ENCODE results near the gene NCK2. TPM values are rescaled to one million over a fixed set of nuclear protein-coding genes. Genes with fewer than 3 reads are reported as not detected.
A peak's percentile ranks its signal among the peaks of the same experiment; 100 is the strongest.

NCK2 gene
- total RNA-seq, 1 donor from 2014 or later, result 86.2 TPM

DNA sequence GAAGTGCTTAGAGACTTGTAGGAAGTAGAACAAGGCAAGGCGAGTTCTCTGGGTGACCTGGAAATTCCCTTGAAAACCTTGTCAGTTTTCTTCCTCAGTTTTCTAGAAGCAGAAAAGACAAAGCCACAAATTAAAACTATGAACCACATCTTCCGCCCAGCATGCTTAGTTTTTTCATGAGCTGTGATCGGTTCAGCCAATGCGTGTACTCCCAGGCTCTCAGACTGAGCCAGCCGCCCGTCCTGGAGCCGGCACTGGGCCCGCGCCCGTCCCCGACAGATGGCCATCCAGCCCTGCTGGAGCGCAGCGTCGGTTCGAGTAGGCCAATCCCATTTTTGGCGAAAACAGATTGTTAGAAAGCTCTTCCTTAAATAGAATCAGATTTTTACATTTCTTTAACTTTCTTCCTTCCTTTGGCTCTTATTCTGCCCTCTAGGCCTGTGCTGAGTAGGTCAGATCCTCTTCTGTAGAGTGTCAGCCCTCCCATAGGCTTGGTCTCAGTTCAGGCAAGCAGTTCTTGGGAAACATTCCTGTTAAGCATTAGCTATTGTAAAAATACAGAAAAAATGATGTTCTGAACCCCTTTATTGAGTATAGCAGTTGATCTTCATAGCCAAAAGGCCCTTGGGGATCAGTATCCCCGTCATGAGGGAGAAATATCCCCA, 112.5 kb downstream of the NCK2 start:
- Mint-ChIP-seq H3K36me3 (ENCODE audit: low read depth) (peaks cover 43% of the 10 kb centered on the region), H3K27ac (peak overlapping the region; percentile 92), H3K4me1 (peaks cover 74% of the 10 kb centered on the region), H3K9me3 (no peaks in the 10 kb centered on the region), H3K27me3 (no peaks in the 10 kb centered on the region), H3K4me3 (peak overlapping the region; percentile 74)
- DNase-seq, result peak; percentile 78
- intact Hi-C loops (cut with micrococcal nuclease), result loop anchor here (2.0 to 5.0 kb wide), 5 partner anchors 54 to 336 kb away; no protein-coding TSS in a partner anchor

DNA sequence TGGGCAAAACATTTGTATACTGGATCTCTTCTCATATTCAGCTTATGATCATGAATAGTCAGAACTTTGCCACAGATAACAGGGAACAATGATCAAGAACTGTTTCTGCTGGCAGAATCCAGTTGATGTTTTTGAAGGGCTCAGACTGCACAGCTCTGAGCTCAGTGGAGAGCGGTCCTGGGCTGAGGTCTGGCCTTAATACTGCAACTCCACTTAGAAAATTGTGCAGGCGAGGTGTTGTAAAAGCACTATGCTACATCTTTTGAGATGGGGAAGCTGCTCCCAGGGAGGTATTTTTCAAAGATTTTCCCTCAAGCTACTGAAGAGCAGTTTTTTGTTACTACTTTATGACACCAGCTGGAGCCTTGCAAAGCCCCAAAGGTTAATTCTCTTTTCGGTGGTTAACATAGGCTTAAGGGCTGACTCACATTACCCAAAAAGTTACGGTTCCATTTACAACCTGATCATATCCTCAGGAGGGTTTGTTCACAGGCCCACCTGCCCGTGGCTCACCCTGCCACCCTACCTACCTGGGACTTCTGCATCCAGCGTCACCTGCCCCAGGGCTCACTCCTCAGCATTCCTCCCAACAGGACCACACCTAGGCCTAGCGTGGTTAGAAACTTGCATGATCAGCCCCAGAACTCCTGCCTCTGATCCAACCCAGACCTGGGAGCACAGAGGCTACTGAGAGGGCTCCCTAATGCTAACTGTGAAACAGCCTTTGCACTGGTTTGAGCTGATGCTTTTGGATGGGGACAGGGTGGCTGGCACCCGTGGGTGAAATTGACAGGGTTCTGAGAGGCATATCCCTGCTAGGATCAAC, 114.4 kb downstream of the NCK2 start:
- peaks cover 77% of the 10 kb centered on the region for H3K4me1 Mint-ChIP-seq
- intact Hi-C loops (cut with micrococcal nuclease), result loop anchor here (1.0 to 5.0 kb wide), 2 partner anchors 61 to 207 kb away; no protein-coding TSS in a partner anchor
- no peaks in the 10 kb centered on the region for H3K27me3 Mint-ChIP-seq
- peak overlapping the region; percentile 74 for H3K4me3 Mint-ChIP-seq
- H3K27ac Mint-ChIP-seq, result peak overlapping the region; percentile 92
- peak; percentile 67 for DNase-seq
- H3K9me3 Mint-ChIP-seq, result no peaks in the 10 kb centered on the region
- peaks cover 43% of the 10 kb centered on the region for H3K36me3 Mint-ChIP-seq (ENCODE audit: low read depth)

GRCh38 chr2:105859694-105859951, 114.9 kb downstream of the NCK2 start:
- H3K27ac Mint-ChIP-seq, result peak overlapping the region; percentile 92
- peaks cover 48% of the 10 kb centered on the region for H3K36me3 Mint-ChIP-seq (ENCODE audit: low read depth)
- no peak for DNase-seq
- no peaks in the 10 kb centered on the region for H3K9me3 Mint-ChIP-seq
- peaks cover 82% of the 10 kb centered on the region for H3K4me1 Mint-ChIP-seq
- H3K4me3 Mint-ChIP-seq, result peak overlapping the region; percentile 74
- intact Hi-C loops (cut with micrococcal nuclease), result loop anchor here (1.0 to 5.0 kb wide), 2 partner anchors 61 to 207 kb away; no protein-coding TSS in a partner anchor
- no peaks in the 10 kb centered on the region for H3K27me3 Mint-ChIP-seq

- intact Hi-C loops (cut with micrococcal nuclease), result no loop called here
- H3K27ac Mint-ChIP-seq, result peak overlapping the region; percentile 92
- H3K27me3 Mint-ChIP-seq, result no peaks in the 10 kb centered on the region
- H3K36me3 Mint-ChIP-seq (ENCODE audit: low read depth), result peaks cover 42% of the 10 kb centered on the region
- H3K9me3 Mint-ChIP-seq, result no peaks in the 10 kb centered on the region
- DNase-seq, result no peak
- peak overlapping the region; percentile 34 for H3K4me3 Mint-ChIP-seq
- peaks cover 82% of the 10 kb centered on the region for H3K4me1 Mint-ChIP-seq
These were observed 115.9 kb downstream of the NCK2 start for GRCh38 chr2:105860567-105860966.

- Mint-ChIP-seq H3K36me3 (ENCODE audit: low read depth) (peaks cover 37% of the 10 kb centered on the region), H3K9me3 (no peaks in the 10 kb centered on the region)
- intact Hi-C loops (cut with micrococcal nuclease), result no loop called here
These were observed 116.5 kb downstream of the NCK2 start for GRCh38 chr2:105861200-105861599.

DNA sequence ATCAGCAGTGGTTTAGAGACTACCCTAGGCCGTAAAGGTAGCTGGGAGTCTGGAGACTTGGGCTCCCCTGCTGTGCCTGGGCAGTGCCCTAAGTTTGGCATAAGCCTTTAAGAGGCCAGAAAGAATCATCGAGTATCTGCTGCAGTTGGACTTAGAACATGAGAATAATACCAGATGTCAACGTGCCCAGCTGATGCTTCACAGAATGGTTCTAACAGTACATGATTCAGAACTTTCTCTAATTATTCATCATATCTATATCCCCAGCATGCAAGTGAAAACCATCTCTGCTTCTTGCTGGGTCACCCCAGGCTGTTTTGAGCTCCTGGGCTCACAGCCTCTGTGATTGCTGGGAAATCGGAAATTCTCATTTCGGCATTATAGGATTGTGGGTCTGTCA, 118.1 kb downstream of the NCK2 start:
- no peak for DNase-seq
- Mint-ChIP-seq H3K36me3 (ENCODE audit: low read depth) (peaks cover 35% of the 10 kb centered on the region), H3K4me3 (no peak overlapping the region), H3K27ac (peak overlapping the region; percentile 76), H3K4me1 (peaks cover 63% of the 10 kb centered on the region), H3K27me3 (no peaks in the 10 kb centered on the region), H3K9me3 (no peaks in the 10 kb centered on the region)
- intact Hi-C loops (cut with micrococcal nuclease), result no loop called here

More at GRCh38 chr2:105861200-105861599, 116.5 kb downstream of the NCK2 start:
- peaks cover 76% of the 10 kb centered on the region for H3K4me1 Mint-ChIP-seq
- H3K4me3 Mint-ChIP-seq, result peak overlapping the region; percentile 19
- no peaks in the 10 kb centered on the region for H3K27me3 Mint-ChIP-seq
- peak overlapping the region; percentile 60 for H3K27ac Mint-ChIP-seq
- DNase-seq, result no peak

DNA sequence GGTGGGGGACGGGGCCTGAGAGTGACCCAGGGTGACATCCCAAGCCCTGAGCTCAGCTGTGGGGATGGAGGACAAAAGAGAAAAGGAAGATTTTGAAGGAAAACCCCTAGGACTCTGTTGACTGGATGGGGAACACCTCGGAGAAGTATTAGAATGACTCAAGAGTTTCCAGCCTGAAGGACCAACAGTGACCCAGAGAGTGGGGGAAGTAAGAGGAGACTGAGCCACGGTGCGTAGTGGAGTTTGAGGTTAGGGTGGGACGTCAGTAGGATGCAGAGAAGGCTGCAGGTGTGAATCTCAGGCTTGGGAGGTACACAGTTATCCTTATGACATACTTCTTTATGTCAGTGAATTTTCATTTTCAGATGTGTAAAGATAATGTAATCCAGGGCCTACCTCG, 119.5 kb downstream of the NCK2 start:
- Mint-ChIP-seq H3K36me3 (ENCODE audit: low read depth) (peaks cover 39% of the 10 kb centered on the region), H3K4me3 (no peak overlapping the region)
- intact Hi-C loops (cut with micrococcal nuclease), result no loop called here

GRCh38 chr2:105865222-105865913, 120.7 kb downstream of the NCK2 start:
- peaks cover 36% of the 10 kb centered on the region for H3K36me3 Mint-ChIP-seq (ENCODE audit: low read depth)
- DNase-seq, result no peak
- H3K4me3 Mint-ChIP-seq, result peak overlapping the region; percentile 11

More for the DNA sequence above, 119.5 kb downstream of the NCK2 start:
- no peak for DNase-seq
- Mint-ChIP-seq H3K27me3 (no peaks in the 10 kb centered on the region), H3K27ac (peak overlapping the region; percentile 76), H3K9me3 (no peaks in the 10 kb centered on the region), H3K4me1 (peaks cover 61% of the 10 kb centered on the region)

DNA sequence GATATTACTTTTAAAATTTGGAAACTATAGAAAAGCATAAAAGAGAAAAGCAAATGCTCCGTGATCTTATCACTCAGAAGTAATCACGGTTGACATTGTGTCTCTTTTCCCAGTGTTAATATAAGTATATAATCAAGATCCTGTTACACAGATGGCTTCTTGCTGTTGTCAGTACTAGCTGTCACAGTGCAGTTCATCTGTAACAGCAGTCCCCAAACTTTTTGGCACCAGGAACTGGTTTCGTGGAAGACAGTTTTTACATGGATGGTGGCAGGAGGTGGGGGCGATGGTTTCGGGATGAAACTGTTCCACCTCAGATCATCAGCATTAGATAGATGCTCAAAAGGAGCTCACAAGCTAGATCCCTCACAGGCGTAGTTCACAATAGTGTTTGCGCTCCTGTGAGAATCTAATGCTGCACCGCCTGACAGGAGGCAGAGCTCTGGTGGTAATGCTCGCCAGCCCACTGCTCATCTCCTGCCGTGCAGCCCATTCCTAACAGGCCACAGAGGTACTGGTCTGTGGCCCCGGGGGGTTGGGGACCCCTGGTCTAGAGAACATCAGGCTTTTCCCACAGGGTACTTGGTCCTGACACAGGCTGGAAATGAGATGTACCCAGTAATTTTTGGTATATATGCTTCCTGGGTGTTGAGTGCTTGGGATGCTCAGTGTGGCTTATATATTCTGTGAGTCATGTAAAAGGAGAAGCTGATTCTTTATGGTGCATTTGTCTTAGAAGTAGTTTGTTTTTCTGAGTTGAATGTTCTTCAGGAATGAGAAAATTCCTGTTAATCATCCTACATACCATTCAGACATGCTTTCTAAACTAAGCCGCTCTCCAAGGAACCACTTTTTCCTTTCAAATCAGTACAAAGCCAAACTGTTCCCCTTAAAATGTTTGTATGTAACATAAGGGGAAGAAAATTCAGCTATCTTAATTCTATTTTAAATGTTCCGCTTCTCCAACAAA, 121.8 kb downstream of the NCK2 start:
- Mint-ChIP-seq H3K36me3 (ENCODE audit: low read depth) (peaks cover 36% of the 10 kb centered on the region), H3K27ac (no peak overlapping the region), H3K4me1 (peaks cover 53% of the 10 kb centered on the region), H3K9me3 (no peaks in the 10 kb centered on the region), H3K4me3 (no peak overlapping the region), H3K27me3 (no peaks in the 10 kb centered on the region)
- DNase-seq, result no peak
- intact Hi-C loops (cut with micrococcal nuclease), result no loop called here

More at GRCh38 chr2:105865222-105865913, 120.7 kb downstream of the NCK2 start:
- intact Hi-C loops (cut with micrococcal nuclease), result no loop called here
- Mint-ChIP-seq H3K9me3 (no peaks in the 10 kb centered on the region), H3K27me3 (no peaks in the 10 kb centered on the region), H3K27ac (peak overlapping the region; percentile 76), H3K4me1 (peaks cover 54% of the 10 kb centered on the region)

- H3K36me3 Mint-ChIP-seq (ENCODE audit: low read depth), result peaks cover 44% of the 10 kb centered on the region
- H3K4me1 Mint-ChIP-seq, result peaks cover 57% of the 10 kb centered on the region
- no peaks in the 10 kb centered on the region for H3K9me3 Mint-ChIP-seq
- no peak for DNase-seq
- H3K27ac Mint-ChIP-seq, result no peak overlapping the region
- no peaks in the 10 kb centered on the region for H3K27me3 Mint-ChIP-seq
- intact Hi-C loops (cut with micrococcal nuclease), result no loop called here
- H3K4me3 Mint-ChIP-seq, result no peak overlapping the region
These were observed 122.9 kb downstream of the NCK2 start for GRCh38 chr2:105867587-105867986.

DNA sequence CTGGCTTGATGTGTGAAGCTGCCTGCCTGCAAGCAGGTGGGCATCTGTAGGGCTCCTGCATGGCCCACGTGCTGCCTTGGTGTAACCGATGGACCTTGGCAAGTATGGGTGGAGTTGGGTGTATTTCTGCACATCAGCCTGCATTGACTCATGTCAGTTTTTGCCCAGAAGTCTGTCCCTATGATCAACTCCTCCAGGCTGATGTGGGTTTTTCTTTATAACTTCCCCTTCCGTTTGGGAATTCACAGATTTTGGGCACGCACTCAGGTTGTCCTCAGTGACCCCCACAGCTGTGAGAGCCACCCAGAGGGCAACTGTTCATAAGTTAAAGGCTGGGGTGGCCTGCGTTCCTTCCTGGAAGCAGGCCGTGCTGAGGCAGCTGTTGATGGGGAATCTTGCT, 123.3 kb downstream of the NCK2 start:
- H3K4me3 Mint-ChIP-seq, result no peak overlapping the region
- DNase-seq, result no peak
- H3K36me3 Mint-ChIP-seq (ENCODE audit: low read depth), result peaks cover 44% of the 10 kb centered on the region
- H3K4me1 Mint-ChIP-seq, result peaks cover 57% of the 10 kb centered on the region
- intact Hi-C loops (cut with micrococcal nuclease), result no loop called here
- H3K27ac Mint-ChIP-seq, result peak overlapping the region; percentile 67
- H3K27me3 Mint-ChIP-seq, result no peaks in the 10 kb centered on the region
- no peaks in the 10 kb centered on the region for H3K9me3 Mint-ChIP-seq

- DNase-seq, result no peak
- Mint-ChIP-seq H3K27ac (peak overlapping the region; percentile 61), H3K36me3 (ENCODE audit: low read depth) (peaks cover 46% of the 10 kb centered on the region), H3K9me3 (no peaks in the 10 kb centered on the region), H3K4me1 (peaks cover 61% of the 10 kb centered on the region), H3K27me3 (no peaks in the 10 kb centered on the region), H3K4me3 (no peak overlapping the region)
- intact Hi-C loops (cut with micrococcal nuclease), result no loop called here
These were observed 124.6 kb downstream of the NCK2 start for GRCh38 chr2:105869341-105869740.

DNA sequence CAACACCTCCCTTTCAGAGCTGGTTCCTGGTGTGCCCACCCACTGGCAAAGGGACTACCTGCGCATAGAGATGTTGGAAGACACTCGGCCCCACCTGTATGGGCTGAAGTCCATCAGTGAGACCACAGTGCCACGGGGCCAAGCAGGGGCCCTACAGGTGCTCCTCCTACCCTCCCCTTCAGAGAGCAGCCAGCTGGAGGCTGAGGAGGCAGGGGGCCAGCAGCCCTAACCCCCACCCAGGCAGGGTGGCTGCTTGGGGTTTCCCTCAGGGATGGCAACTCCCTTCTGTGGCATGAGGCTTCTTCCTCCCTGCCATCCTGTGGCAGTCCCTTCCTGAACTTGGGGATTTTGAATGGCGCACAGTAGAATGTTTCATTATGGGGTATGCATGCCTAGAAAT, 125.3 kb downstream of the NCK2 start:
- peaks cover 42% of the 10 kb centered on the region for H3K36me3 Mint-ChIP-seq (ENCODE audit: low read depth)
- H3K4me1 Mint-ChIP-seq, result peaks cover 59% of the 10 kb centered on the region
- peak overlapping the region; percentile 34 for H3K27ac Mint-ChIP-seq
- no peak overlapping the region for H3K4me3 Mint-ChIP-seq
- no peak for DNase-seq
- no peaks in the 10 kb centered on the region for H3K27me3 Mint-ChIP-seq
- H3K9me3 Mint-ChIP-seq, result no peaks in the 10 kb centered on the region
- intact Hi-C loops (cut with micrococcal nuclease), result loop anchor here (5.0 kb wide), 2 partner anchors 82 to 123 kb away; no protein-coding TSS in a partner anchor

All from activated CD4-positive, alpha-beta T cell treated with anti-CD3 and anti-CD28 coated beads, Interleukin-2, amount 10 ng/mL, durations not matched to agents 24 days and 14 days (primary cell).